Left lung (tissue), 10 donors: Measurements from ENCODE around the gene ETS2. TPM values are rescaled to one million over a fixed set of nuclear protein-coding genes. Genes with fewer than 3 reads are reported as not detected.

Source experiments
- ATAC-seq: fragments of 200-7000 bp; cut with Tn5 transposase; one replicate; pipeline ENCODE4 v1.9.1; 2020; ENCODE audit warnings: moderate library complexity
- DNase-seq, 4 donors: peaks; one replicate each; pipeline ENCODE4 v3.0.0-alpha.2; 2013 to 2020
- H3K27ac ChIP-seq, 2 donors: fragments of 200-600 bp; sonication (generic) in 1 of 2; one replicate each; pipeline versions ENCODE4 v1.5.0 to v1.8.0; 2020 to 2021
- H3K27me3 ChIP-seq, 2 donors: fragments of 200-600 bp; sonication (generic) in 1 of 2; one replicate each; pipeline versions ENCODE4 v1.5.0 to v1.8.0; 2020 to 2021
- H3K36me3 ChIP-seq, 2 donors: fragments of 200-600 bp; sonication (generic) in 1 of 2; one replicate each; pipeline versions ENCODE4 v1.5.0 to v1.8.0; 2020 to 2021
- H3K4me1 ChIP-seq, 2 donors: fragments of 200-600 bp; one replicate each; pipeline ENCODE4 v1.8.0; 2021
- H3K4me3 ChIP-seq, 2 donors: fragments of 200-600 bp; sonication (generic) in 1 of 2; one replicate each; pipeline versions ENCODE4 v1.5.0 to v1.8.0; 2020 to 2021; ENCODE audit warnings: mild to moderate bottlenecking in 1 of 2
- H3K9me3 ChIP-seq, 2 donors: fragments of 200-600 bp; sonication (generic) in 1 of 2; one replicate each; pipeline versions ENCODE4 v1.5.0 to v1.8.0; 2020 to 2021
- CTCF ChIP-seq, 2 donors: fragments of 200-600 bp; sonication (generic) in 1 of 2; IDR thresholded peaks; one replicate each; pipeline versions ENCODE4 v1.5.0 to v1.8.0; 2021; ENCODE audit warnings: antibody characterized with exemption in 2 of 2
- intact Hi-C, 2 donors: fragments of 100-400 bp; cut with DNase I; formaldehyde crosslinking; loops; one replicate each; pipeline versions ENCODE4 v1.11.2 to v1.14.2; 2022
- polyA plus RNA-seq, 6 donors: library from polyadenylated mRNA; unstranded; fragments of 120-200 nt; gene quantifications; one replicate each; pipeline ENCODE4 v1.2.1, GENCODE V29; 2013; ENCODE audit not compliant: insufficient read length in 6 of 6
- total RNA-seq, 2 donors: library from RNA; stranded (reverse); fragmentation: NEBNext Ultra II Directional; extraction: Animal tissue kit (Norgen Biotek cat#: 25700); gene quantifications; one replicate each; pipeline ENCODE4 v1.2.1, GENCODE V29; 2021
- donor health status: DM: no; HTN: yes; CAD: no.
- donor health status: DM: no; HTN: no; CAD: no.

Gene ETS2
- total and polyA plus RNA-seq, 8 donors = 93.2 to 199 (median 158) TPM

GRCh38 chr21:38817371-38818324 lies 11.9 kb downstream of the ETS2 start:
- TF ChIP-seq CTCF (IDR thresholded peaks at IDR 0.05) = no peak
- Histone ChIP-seq H3K9me3 (no peaks in the 10 kb centered on the region), H3K4me1 (peaks cover 26 to 95% of the 10 kb centered on the region in 2 donors), H3K36me3 (peaks cover 8 to 98% of the 10 kb centered on the region in 2 donors), H3K27me3 (no peaks in the 10 kb centered on the region), H3K27ac (peak overlapping the region; percentile 30 to 66), H3K4me3 (no peak overlapping the region)
- ATAC-seq = no peak
- no peak for DNase-seq
- intact Hi-C loops = no loop called here

GRCh38 chr21:38818325-38818723 lies 12.6 kb downstream of the ETS2 start:
- Histone ChIP-seq H3K36me3 (peaks cover 8 to 98% of the 10 kb centered on the region in 2 donors), H3K27ac (peak overlapping the region; percentile 30 to 66), H3K9me3 (no peaks in the 10 kb centered on the region), H3K4me1 (peaks cover 33 to 95% of the 10 kb centered on the region in 2 donors), H3K27me3 (no peaks in the 10 kb centered on the region), H3K4me3 (no peak overlapping the region)
- intact Hi-C loops = no loop called here
- ATAC-seq (no peak), DNase-seq (no peak)
- no peak for TF ChIP-seq CTCF (IDR thresholded peaks at IDR 0.05)

- intact Hi-C loops = no loop called here
- TF ChIP-seq CTCF (IDR thresholded peaks at IDR 0.05) = no peak
- DNase-seq (no peak), ATAC-seq (no peak)
- Histone ChIP-seq H3K4me1 (peaks cover 42 to 95% of the 10 kb centered on the region in 2 donors), H3K36me3 (peaks cover 8 to 98% of the 10 kb centered on the region in 2 donors), H3K27me3 (no peaks in the 10 kb centered on the region), H3K4me3 (no peak overlapping the region), H3K9me3 (no peaks in the 10 kb centered on the region), H3K27ac (peak overlapping the region; percentile 66)
Observed at GRCh38 chr21:38819051-38819718, 13.5 kb downstream of the ETS2 start.

GRCh38 chr21:38819719-38820159 lies 14.0 kb downstream of the ETS2 start:
- peaks cover 8 to 98% of the 10 kb centered on the region in 2 donors for H3K36me3 ChIP-seq
- no peak for TF ChIP-seq CTCF (IDR thresholded peaks at IDR 0.05)
- H3K27me3 ChIP-seq = no peaks in the 10 kb centered on the region
- peak; percentile 80 for ATAC-seq
- peak overlapping the region; percentile 66 for H3K27ac ChIP-seq
- H3K4me1 ChIP-seq = peaks cover 46 to 95% of the 10 kb centered on the region in 2 donors
- DNase-seq = peak in 1 of 4 donors; percentile 71
- no peak overlapping the region for H3K4me3 ChIP-seq
- H3K9me3 ChIP-seq = no peaks in the 10 kb centered on the region
- intact Hi-C loops = no loop called here
